Activated naive CD4-positive, alpha-beta T cell treated with anti-CD3 and anti-CD28 coated beads for 36 hours (primary cell): Measurements from ENCODE around the gene SCN5A. TPM values are rescaled to one million over a fixed set of nuclear protein-coding genes. Genes with fewer than 3 reads are reported as not detected.

ENCODE experiments used
- CTCF ChIA-PET: fragments of 350-600 bp; sonication (Branson Sonifier 250); formaldehyde crosslinking; loops from one replicate; lab custom pipeline; 2021; ENCODE audit warnings: antibody characterized with exemption; lab: Charles Lee
- DNase-seq: peaks from one replicate; pipeline ENCODE4 v3.0.0-alpha.2; 2020
- H3K27ac Mint-ChIP-seq: one replicate; pipeline ENCODE4 v1.8.0; 2021; ENCODE audit warnings: mild to moderate bottlenecking, mixed read lengths
- H3K27me3 Mint-ChIP-seq: one replicate; pipeline ENCODE4 v1.8.0; 2021; ENCODE audit warnings: low read depth, mixed read lengths
- H3K36me3 Mint-ChIP-seq: one replicate; pipeline ENCODE4 v1.8.0; 2021; ENCODE audit warnings: low read depth, mixed read lengths
- H3K4me1 Mint-ChIP-seq: one replicate; pipeline ENCODE4 v1.8.0; 2021; ENCODE audit warnings: low read depth, mixed read lengths
- H3K4me3 Mint-ChIP-seq: one replicate; pipeline ENCODE4 v1.8.0; 2021; ENCODE audit warnings: mild to moderate bottlenecking, moderate library complexity, mixed read lengths
- H3K9me3 Mint-ChIP-seq: one replicate; pipeline ENCODE4 v1.8.0; 2021; ENCODE audit warnings: mixed read lengths
- intact Hi-C: fragments of 100-400 bp; cut with micrococcal nuclease; formaldehyde crosslinking; loops from one replicate; pipeline ENCODE4 v1.15.1; 2023
- total RNA-seq, 2 experiments: library from RNA; stranded (reverse); gene quantifications; one replicate each; pipeline ENCODE4 v1.2.3, GENCODE V29; 2021

Gene SCN5A
- total RNA-seq, 2 experiments from 2014 or later, result 0.31 to 0.35 TPM

GRCh38 chr3:38617586-38617985, 31.9 kb downstream of the SCN5A start:
- no peak overlapping the region for H3K4me3 Mint-ChIP-seq
- no peaks in the 10 kb centered on the region for H3K36me3 Mint-ChIP-seq
- H3K27me3 Mint-ChIP-seq, result no peaks in the 10 kb centered on the region
- CTCF ChIA-PET, result no interaction called here
- no peaks in the 10 kb centered on the region for H3K4me1 Mint-ChIP-seq
- no peaks in the 10 kb centered on the region for H3K9me3 Mint-ChIP-seq
- no peak for DNase-seq
- intact Hi-C loops, result no loop called here
- no peak overlapping the region for H3K27ac Mint-ChIP-seq

GRCh38 chr3:38617137-38617536, 32.4 kb downstream of the SCN5A start:
- no peak overlapping the region for H3K4me3 Mint-ChIP-seq
- H3K27me3 Mint-ChIP-seq, result no peaks in the 10 kb centered on the region
- H3K4me1 Mint-ChIP-seq, result no peaks in the 10 kb centered on the region
- DNase-seq, result no peak
- intact Hi-C loops, result no loop called here
- CTCF ChIA-PET, result no interaction called here
- no peak overlapping the region for H3K27ac Mint-ChIP-seq
- no peaks in the 10 kb centered on the region for H3K36me3 Mint-ChIP-seq
- H3K9me3 Mint-ChIP-seq, result no peaks in the 10 kb centered on the region

DNA sequence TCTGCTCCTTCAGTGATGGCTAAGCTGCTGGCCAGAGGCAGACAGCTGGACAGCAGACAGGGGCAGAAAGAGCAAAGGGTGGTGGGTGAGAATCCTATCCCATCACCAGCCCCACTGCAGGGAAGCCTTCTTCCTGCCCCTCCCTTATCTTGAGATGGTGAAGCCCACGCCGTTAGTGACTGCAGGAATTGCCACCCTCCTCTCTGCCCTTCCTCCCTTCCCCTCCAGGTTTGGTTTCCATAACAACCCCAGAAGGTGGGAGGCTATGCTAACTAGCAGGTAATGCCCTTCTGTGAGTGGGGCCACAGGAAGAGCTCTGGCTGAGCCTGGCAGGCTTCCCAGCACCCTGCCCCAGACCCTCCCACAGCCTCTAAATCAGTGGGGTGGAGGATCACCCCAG, 32.8 kb downstream of the SCN5A start:
- Mint-ChIP-seq H3K36me3 (no peaks in the 10 kb centered on the region), H3K4me1 (no peaks in the 10 kb centered on the region), H3K9me3 (no peaks in the 10 kb centered on the region), H3K27ac (no peak overlapping the region), H3K4me3 (no peak overlapping the region), H3K27me3 (no peaks in the 10 kb centered on the region)
- intact Hi-C loops, result no loop called here
- DNase-seq, result no peak
- CTCF ChIA-PET, result interaction anchor here (0.8 kb wide), 1 partner anchor 14 kb away, joined by 3 read pairs; no protein-coding TSS in a partner anchor

- no peaks in the 10 kb centered on the region for H3K4me1 Mint-ChIP-seq
- no peak for DNase-seq
- H3K27me3 Mint-ChIP-seq, result no peaks in the 10 kb centered on the region
- no peak overlapping the region for H3K27ac Mint-ChIP-seq
- CTCF ChIA-PET, result interaction anchor here (0.8 kb wide), 1 partner anchor 14 kb away, joined by 3 read pairs; no protein-coding TSS in a partner anchor
- no peaks in the 10 kb centered on the region for H3K9me3 Mint-ChIP-seq
- no peak overlapping the region for H3K4me3 Mint-ChIP-seq
- no peaks in the 10 kb centered on the region for H3K36me3 Mint-ChIP-seq
- intact Hi-C loops, result no loop called here
Observed at GRCh38 chr3:38616111-38616510, 33.4 kb downstream of the SCN5A start.

DNA sequence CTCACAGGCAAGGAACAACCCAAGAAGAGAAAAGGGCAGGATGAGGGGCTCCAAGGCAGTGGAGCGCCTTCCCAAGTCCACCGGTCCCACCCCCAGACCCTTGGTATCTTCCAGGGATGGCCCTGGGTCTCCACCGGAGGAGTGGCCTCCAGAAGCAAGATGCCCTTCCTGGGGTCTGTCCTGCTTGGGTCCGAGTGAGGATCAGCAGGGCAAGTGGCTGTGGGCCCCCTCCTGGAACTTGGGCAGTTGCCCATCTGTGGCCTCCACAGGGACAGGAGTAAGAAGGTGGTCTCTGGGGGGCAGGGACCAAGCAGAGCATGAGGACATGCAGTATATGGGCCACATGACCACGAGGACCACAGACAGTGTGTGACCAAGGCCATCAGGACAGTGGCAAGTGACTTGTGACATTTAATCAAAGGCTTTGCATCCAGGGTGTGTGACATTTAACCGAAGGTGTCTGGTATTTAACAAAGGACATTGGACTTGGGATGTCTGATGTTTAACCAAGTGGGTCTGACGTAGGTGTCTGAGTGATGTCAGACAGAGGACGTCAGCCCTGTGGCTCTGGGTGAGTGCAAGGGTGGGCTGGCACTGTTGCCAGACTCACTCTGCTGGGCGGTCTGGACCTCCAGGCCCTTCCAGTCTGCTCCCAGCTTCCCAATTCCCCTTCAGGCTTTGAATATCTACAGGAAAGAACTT, 34.7 kb downstream of the SCN5A start:
- no peaks in the 10 kb centered on the region for H3K36me3 Mint-ChIP-seq
- no peak overlapping the region for H3K4me3 Mint-ChIP-seq
- intact Hi-C loops, result no loop called here
- no peaks in the 10 kb centered on the region for H3K4me1 Mint-ChIP-seq
- no peak overlapping the region for H3K27ac Mint-ChIP-seq
- no peaks in the 10 kb centered on the region for H3K9me3 Mint-ChIP-seq
- no peaks in the 10 kb centered on the region for H3K27me3 Mint-ChIP-seq
- no peak for DNase-seq
- CTCF ChIA-PET, result no interaction called here

- no peaks in the 10 kb centered on the region for H3K4me1 Mint-ChIP-seq
- intact Hi-C loops, result no loop called here
- no peak overlapping the region for H3K27ac Mint-ChIP-seq
- no peaks in the 10 kb centered on the region for H3K9me3 Mint-ChIP-seq
- H3K27me3 Mint-ChIP-seq, result no peaks in the 10 kb centered on the region
- CTCF ChIA-PET, result interaction anchor here (1.1 kb wide), 1 partner anchor 42 kb away, joined by 4 read pairs; no protein-coding TSS in a partner anchor
- DNase-seq, result no peak
- no peaks in the 10 kb centered on the region for H3K36me3 Mint-ChIP-seq
- H3K4me3 Mint-ChIP-seq, result no peak overlapping the region
Observed at GRCh38 chr3:38614091-38614490, 35.4 kb downstream of the SCN5A start.

DNA sequence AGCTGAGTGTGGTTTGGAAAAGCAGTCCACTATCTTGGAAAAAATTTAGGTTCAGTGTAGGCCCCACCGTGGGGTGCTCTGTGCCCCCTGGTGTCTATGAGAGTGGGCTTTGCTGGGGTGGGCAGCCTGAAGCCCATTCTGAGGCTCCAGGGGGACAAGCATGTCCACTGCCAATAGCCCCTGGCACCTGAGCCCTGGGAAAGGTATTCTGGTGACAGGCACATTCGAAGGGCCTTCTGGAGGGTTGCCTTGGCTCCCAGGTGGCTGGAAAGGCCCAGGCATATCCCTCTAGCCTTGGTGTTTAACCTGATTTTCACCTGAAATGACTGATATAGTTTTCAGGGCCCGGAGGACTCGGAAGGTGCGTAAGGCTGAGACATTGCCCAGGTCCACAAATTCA, 36.1 kb downstream of the SCN5A start:
- Mint-ChIP-seq H3K4me1 (no peaks in the 10 kb centered on the region), H3K9me3 (no peaks in the 10 kb centered on the region), H3K36me3 (no peaks in the 10 kb centered on the region), H3K27me3 (no peaks in the 10 kb centered on the region), H3K4me3 (no peak overlapping the region), H3K27ac (no peak overlapping the region)
- CTCF ChIA-PET, result interaction anchor here (1.1 kb wide), 1 partner anchor 42 kb away, joined by 4 read pairs; no protein-coding TSS in a partner anchor
- intact Hi-C loops, result no loop called here
- DNase-seq, result no peak

GRCh38 chr3:38611866-38612265, 37.6 kb downstream of the SCN5A start:
- Mint-ChIP-seq H3K4me3 (no peak overlapping the region), H3K27me3 (no peaks in the 10 kb centered on the region), H3K9me3 (no peaks in the 10 kb centered on the region), H3K36me3 (no peaks in the 10 kb centered on the region), H3K27ac (no peak overlapping the region), H3K4me1 (no peaks in the 10 kb centered on the region)
- CTCF ChIA-PET, result interaction anchor here (1.1 kb wide), 1 partner anchor 90 kb away, joined by 3 read pairs; no protein-coding TSS in a partner anchor
- intact Hi-C loops, result no loop called here
- no peak for DNase-seq

- H3K4me1 Mint-ChIP-seq, result no peaks in the 10 kb centered on the region
- no peak overlapping the region for H3K27ac Mint-ChIP-seq
- intact Hi-C loops, result no loop called here
- no peak for DNase-seq
- no peaks in the 10 kb centered on the region for H3K9me3 Mint-ChIP-seq
- no peaks in the 10 kb centered on the region for H3K27me3 Mint-ChIP-seq
- H3K4me3 Mint-ChIP-seq, result no peak overlapping the region
- no peaks in the 10 kb centered on the region for H3K36me3 Mint-ChIP-seq
- CTCF ChIA-PET, result no interaction called here
Observed at GRCh38 chr3:38610934-38611333, 38.6 kb downstream of the SCN5A start.

DNA sequence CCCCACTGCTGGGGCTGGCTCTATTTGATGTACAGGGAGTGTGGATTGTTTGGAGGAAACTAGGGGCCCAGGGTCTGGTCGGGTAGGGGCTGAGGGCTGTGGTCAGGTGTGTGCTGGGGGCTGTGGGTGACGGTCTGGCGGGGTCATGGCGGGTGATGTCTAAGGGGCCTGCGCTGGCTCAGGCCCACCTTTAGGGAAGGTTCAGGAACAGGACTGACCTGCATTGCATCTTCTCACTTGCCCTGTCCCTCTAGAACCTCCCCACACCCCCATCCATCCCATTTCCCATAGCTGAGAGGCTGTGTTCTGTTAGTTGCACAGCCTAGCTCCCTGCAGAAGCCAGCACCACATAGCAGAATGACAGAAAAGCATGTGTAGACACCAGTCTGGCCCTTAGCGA, 39.1 kb downstream of the SCN5A start:
- CTCF ChIA-PET, result no interaction called here
- Mint-ChIP-seq H3K4me1 (no peaks in the 10 kb centered on the region), H3K9me3 (no peaks in the 10 kb centered on the region), H3K27ac (no peak overlapping the region), H3K27me3 (no peaks in the 10 kb centered on the region), H3K36me3 (no peaks in the 10 kb centered on the region), H3K4me3 (no peak overlapping the region)
- no peak for DNase-seq
- intact Hi-C loops, result no loop called here

- intact Hi-C loops, result no loop called here
- no peak overlapping the region for H3K4me3 Mint-ChIP-seq
- no peaks in the 10 kb centered on the region for H3K36me3 Mint-ChIP-seq
- CTCF ChIA-PET, result no interaction called here
- H3K27me3 Mint-ChIP-seq, result no peaks in the 10 kb centered on the region
- no peaks in the 10 kb centered on the region for H3K9me3 Mint-ChIP-seq
- DNase-seq, result no peak
- no peaks in the 10 kb centered on the region for H3K4me1 Mint-ChIP-seq
- H3K27ac Mint-ChIP-seq, result no peak overlapping the region
Observed at GRCh38 chr3:38609386-38610111, 39.9 kb downstream of the SCN5A start.

DNA sequence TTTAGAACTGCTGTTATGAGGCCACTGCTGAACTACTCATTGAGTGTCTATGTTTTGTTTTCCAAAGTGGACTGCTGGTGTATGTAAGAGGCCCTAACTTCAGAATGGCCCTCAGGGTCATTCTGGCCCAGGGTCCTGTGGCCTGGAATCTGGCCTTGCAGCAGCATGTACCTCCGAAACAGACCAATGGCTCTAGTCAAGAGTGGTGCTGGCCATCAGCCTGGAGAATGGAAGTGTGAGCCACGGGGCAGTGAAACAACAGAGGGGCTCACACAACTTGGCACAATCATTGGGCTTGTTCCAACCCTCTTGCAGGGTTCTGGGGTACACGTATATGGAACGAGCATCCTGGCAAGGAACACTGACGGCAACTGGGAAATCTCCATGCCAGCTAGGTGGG, 40.5 kb downstream of the SCN5A start:
- Mint-ChIP-seq H3K36me3 (no peaks in the 10 kb centered on the region), H3K27me3 (no peaks in the 10 kb centered on the region), H3K4me1 (no peaks in the 10 kb centered on the region), H3K4me3 (no peak overlapping the region), H3K27ac (no peak overlapping the region), H3K9me3 (no peaks in the 10 kb centered on the region)
- CTCF ChIA-PET, result no interaction called here
- no peak for DNase-seq
- intact Hi-C loops, result no loop called here
